ENCODE measurements around the gene IFNL1.
"Not testable (repeated sequence)": the region's sequence is repeated elsewhere in the genome, so short reads cannot be mapped to it uniquely, and the experiment has no call there.

The IFNL1 gene

GRCh38 chr19:39308531-39309304 is 12.5 kb downstream of the IFNL1 start:
- no peak for DNase-seq (ENCODE audit: low read depth)

- DNase-seq (ENCODE audit: low read depth): not testable (repeated sequence)
These were observed 13.1 kb downstream of the IFNL1 start for GRCh38 chr19:39309305-39309670.

GRCh38 chr19:39310558-39311311 is 14.5 kb downstream of the IFNL1 start:
- no peak for DNase-seq (ENCODE audit: low read depth)

- DNase-seq (ENCODE audit: low read depth): no peak
These were observed 18.0 kb downstream of the IFNL1 start for GRCh38 chr19:39314016-39314728.

- DNase-seq (ENCODE audit: low read depth): no peak
These were observed 19.7 kb downstream of the IFNL1 start for GRCh38 chr19:39315933-39316332.

- DNase-seq (ENCODE audit: low read depth): no peak
These were observed 20.6 kb downstream of the IFNL1 start for GRCh38 chr19:39316627-39317321.

- DNase-seq (ENCODE audit: low read depth): no peak
These were observed 21.3 kb downstream of the IFNL1 start for GRCh38 chr19:39317476-39317875.

- no peak for DNase-seq (ENCODE audit: low read depth)
These were observed 21.9 kb downstream of the IFNL1 start for GRCh38 chr19:39318071-39318470.

- no peak for DNase-seq (ENCODE audit: low read depth)
These were observed 22.5 kb downstream of the IFNL1 start for GRCh38 chr19:39318690-39319089.

- no peak for DNase-seq (ENCODE audit: low read depth)
These were observed 23.1 kb downstream of the IFNL1 start for GRCh38 chr19:39319098-39319891.

- DNase-seq (ENCODE audit: low read depth): no peak
These were observed 23.7 kb downstream of the IFNL1 start for GRCh38 chr19:39319892-39320248.

GRCh38 chr19:39321117-39321831 is 25.1 kb downstream of the IFNL1 start:
- no peak for DNase-seq (ENCODE audit: low read depth)

- no peak for DNase-seq (ENCODE audit: low read depth)
These were observed 25.6 kb downstream of the IFNL1 start for GRCh38 chr19:39321832-39322176.

- no peak for DNase-seq (ENCODE audit: low read depth)
These were observed 28.1 kb downstream of the IFNL1 start for GRCh38 chr19:39324242-39324842.

GRCh38 chr19:39325778-39326665 is 29.8 kb downstream of the IFNL1 start:
- no peak for DNase-seq (ENCODE audit: low read depth)

GRCh38 chr19:39327363-39328045 is 31.3 kb downstream of the IFNL1 start:
- DNase-seq (ENCODE audit: low read depth): no peak

- peak; percentile 81 for DNase-seq (ENCODE audit: low read depth)
These were observed 32.0 kb downstream of the IFNL1 start for GRCh38 chr19:39328046-39328705.

GRCh38 chr19:39329948-39330347 is 33.7 kb downstream of the IFNL1 start:
- DNase-seq (ENCODE audit: low read depth): no peak
